Measurements from ENCODE around the gene SIRT7. TPM values are rescaled to one million over a fixed set of nuclear protein-coding genes. Genes with fewer than 3 reads are reported as not detected.

SIRT7 gene
- polyA plus RNA-seq, 1 of the 3 experiments (the other 2 are of a cell fraction): 32.6 TPM

GRCh38 chr17:81884520-81884919 lies 33.5 kb downstream of the SIRT7 start:
- no peak overlapping the region for H3K9ac ChIP-seq
- H3K27me3 ChIP-seq (ENCODE audit: insufficient read depth): no peaks in the 10 kb centered on the region
- peaks cover 40% of the 10 kb centered on the region for H3F3A ChIP-seq (replicated peaks; ENCODE audit: insufficient read depth)
- no peak overlapping the region for H3K4me2 ChIP-seq
- no peak overlapping the region for H2AFZ ChIP-seq (ENCODE audit: low read depth)
- H4K20me1 ChIP-seq (ENCODE audit: insufficient read depth): peaks cover 23% of the 10 kb centered on the region; the same call in 1 of the 2 replicates
- no peak overlapping the region for H3K27ac ChIP-seq (ENCODE audit: low read depth in 2 of 2, low read length in 1 of 2)
- no peak for TF ChIP-seq FOXJ3 (CRISPR knock-in tag; IDR thresholded peaks at IDR 0.05)
- TF ChIP-seq RXRA (IDR thresholded peaks at IDR 0.05; ENCODE audit: borderline replicate concordance, low read depth): no peak
- TF ChIP-seq USF1 (IDR thresholded peaks at IDR 0.05; ENCODE audit: borderline replicate concordance, low read depth): no peak
- TF ChIP-seq RAD21 (IDR thresholded peaks at IDR 0.05; ENCODE audit: low read length): no peak
- ChIA-PET POLR2A (interaction anchor here (0.6 to 1.2 kb wide), 2 partner anchors 12 to 18 kb away, joined by 3 to 5 read pairs; no protein-coding TSS in a partner anchor), CTCF (interaction anchor here (1.3 to 5.7 kb wide), 3 partner anchors 13 to 146 kb away, joined by 3 to 54 read pairs (median 4); partner anchors contain the start of gene ARHGDIA)
- peaks cover 53 to 68% of the 10 kb centered on the region in 2 experiments for H3K36me3 ChIP-seq (replicated peaks in 1 of 2; ENCODE audit: control insufficient read depth in 1 of 2, insufficient read depth in 2 of 2, low read length in 1 of 2)
- H3K79me2 ChIP-seq (ENCODE audit: insufficient read depth): peaks cover 52% of the 10 kb centered on the region
- WGBS (ENCODE audit: low lambda C conversion rate): 82% methylated on average over 10 of the region's 11 CpGs
- no peak overlapping the region for H3K4me3 ChIP-seq (ENCODE audit: low read depth in 2 of 2, low read length in 1 of 2)
- peaks cover 1 to 5% of the 10 kb centered on the region in 2 experiments; a peak in 3 of 4 replicates for H3K4me1 ChIP-seq (ENCODE audit: control insufficient read depth in 1 of 2, insufficient read depth in 2 of 2, low read depth in 1 of 2, low read length in 1 of 2)
- no peaks in the 10 kb centered on the region for H3K9me2 ChIP-seq
- no peaks in the 10 kb centered on the region for H3K9me3 ChIP-seq
- DNase-seq: peak; percentile 24

- Histone ChIP-seq H3K9ac (no peak overlapping the region), H4K20me1 (ENCODE audit: insufficient read depth) (no peaks in the 10 kb centered on the region), H2AFZ (ENCODE audit: low read depth) (no peak overlapping the region), H3K79me2 (ENCODE audit: insufficient read depth) (peaks cover 8% of the 10 kb centered on the region; the same call in 1 of the 2 replicates), H3K27me3 (ENCODE audit: insufficient read depth) (no peaks in the 10 kb centered on the region), H3K4me3 (ENCODE audit: low read depth in 2 of 2, low read length in 1 of 2) (no peak overlapping the region), H3F3A (replicated peaks; ENCODE audit: insufficient read depth) (peaks cover 45% of the 10 kb centered on the region), H3K4me2 (no peak overlapping the region), H3K27ac (ENCODE audit: low read depth in 2 of 2, low read length in 1 of 2) (no peak overlapping the region), H3K9me2 (no peaks in the 10 kb centered on the region), H3K4me1 (ENCODE audit: control insufficient read depth in 1 of 2, insufficient read depth in 2 of 2, low read depth in 1 of 2, low read length in 1 of 2) (no peaks in the 10 kb centered on the region), H3K9me3 (no peaks in the 10 kb centered on the region), H3K36me3 (replicated peaks in 1 of 2; ENCODE audit: control insufficient read depth in 1 of 2, insufficient read depth in 2 of 2, low read length in 1 of 2) (peaks cover 16 to 48% of the 10 kb centered on the region in 2 experiments)
- TF ChIP-seq RCOR1 (IDR thresholded peaks at IDR 0.05; ENCODE audit: low read length) (no peak), USF2 (IDR thresholded peaks at IDR 0.05; ENCODE audit: borderline replicate concordance, low read depth, low read length) (no peak), EZH2phosphoT487 (IDR thresholded peaks at IDR 0.05; ENCODE audit: borderline replicate concordance, low read depth) (no peak)
- POLR2A ChIA-PET: interaction anchor here (1.2 kb wide), 1 partner anchor 13 kb away, joined by 3 read pairs; no protein-coding TSS in a partner anchor
- no peak for DNase-seq
- CTCF ChIA-PET: interaction anchor here (1.2 to 3.0 kb wide), 4 partner anchors 10 to 149 kb away, joined by 3 to 23 read pairs (median 4); partner anchors contain the start of gene ANAPC11
- 91% methylated on average over 5 of the region's 5 CpGs for WGBS (ENCODE audit: low lambda C conversion rate)
Observed at GRCh38 chr17:81879121-81879520, 38.9 kb downstream of the SIRT7 start.

GRCh38 chr17:81878294-81878693 lies 39.7 kb downstream of the SIRT7 start:
- Histone ChIP-seq H3K4me3 (ENCODE audit: low read depth in 2 of 2, low read length in 1 of 2) (no peak overlapping the region), H3K9ac (no peak overlapping the region), H2AFZ (ENCODE audit: low read depth) (no peak overlapping the region), H3K4me2 (no peak overlapping the region), H3K4me1 (ENCODE audit: control insufficient read depth in 1 of 2, insufficient read depth in 2 of 2, low read depth in 1 of 2, low read length in 1 of 2) (no peaks in the 10 kb centered on the region), H3K9me3 (no peaks in the 10 kb centered on the region), H3F3A (replicated peaks; ENCODE audit: insufficient read depth) (peaks cover 54% of the 10 kb centered on the region), H3K9me2 (no peaks in the 10 kb centered on the region), H3K79me2 (ENCODE audit: insufficient read depth) (peaks cover 8% of the 10 kb centered on the region; the same call in 1 of the 2 replicates), H3K27me3 (ENCODE audit: insufficient read depth) (no peaks in the 10 kb centered on the region), H4K20me1 (ENCODE audit: insufficient read depth) (no peaks in the 10 kb centered on the region), H3K27ac (ENCODE audit: low read depth in 2 of 2, low read length in 1 of 2) (no peak overlapping the region), H3K36me3 (replicated peaks in 1 of 2; ENCODE audit: control insufficient read depth in 1 of 2, insufficient read depth in 2 of 2, low read length in 1 of 2) (peaks cover 15 to 41% of the 10 kb centered on the region in 2 experiments)
- no peak for DNase-seq
- POLR2A ChIA-PET: no interaction called here
- WGBS (ENCODE audit: low lambda C conversion rate): 94% methylated on average over 3 of the region's 3 CpGs
- CTCF ChIA-PET: interaction anchor here (1.4 kb wide), 1 partner anchor 17 kb away, joined by 4 read pairs; no protein-coding TSS in a partner anchor
- no peak for TF ChIP-seq RAD21 (IDR thresholded peaks at IDR 0.05; ENCODE audit: low read length)
- TF ChIP-seq RXRA (IDR thresholded peaks at IDR 0.05; ENCODE audit: borderline replicate concordance, low read depth): no peak
- TF ChIP-seq POLR2AphosphoS5 (IDR thresholded peaks at IDR 0.05; ENCODE audit: low read depth, low read length): no peak
- TF ChIP-seq MAX (IDR thresholded peaks at IDR 0.05; ENCODE audit: low read depth): no peak
- no peak for TF ChIP-seq TCF12 (IDR thresholded peaks at IDR 0.05)
- no peak for TF ChIP-seq GABPA (IDR thresholded peaks at IDR 0.05; ENCODE audit: low read depth)
- no peak for TF ChIP-seq FOXM1 (IDR thresholded peaks at IDR 0.05; ENCODE audit: low read depth)
- no peak for TF ChIP-seq YY1 (IDR thresholded peaks at IDR 0.05; ENCODE audit: low read depth)
- no peak for TF ChIP-seq RFX5 (IDR thresholded peaks at IDR 0.05; ENCODE audit: low read length)
